Panc1 (cell line): ENCODE results near the gene HCN4. TPM values are rescaled to one million over a fixed set of nuclear protein-coding genes. Genes with fewer than 3 reads are reported as not detected.

Experiments
- ATAC-seq: fragments of 200-7000 bp; cut with Tn5 transposase; 2 replicates; pipeline ENCODE4 v1.9.1; 2020; ENCODE audit warnings: mild to moderate bottlenecking, moderate library complexity
- BruUV-seq: library from RNA; stranded (reverse); fragments of 400-500 nt; replicated peaks from 2 replicates; lab custom pipeline; 2021; lab: Mats Ljungman, UMichigan
- CTCF ChIA-PET: fragments of 300-600 bp; sonication (Branson Sonifier 250); formaldehyde crosslinking; loops from one replicate; lab custom pipeline; 2022; ENCODE audit warnings: antibody characterized with exemption; lab: Charles Lee
- POLR2A ChIA-PET: fragments of 300-600 bp; sonication (Branson Sonifier 250); formaldehyde crosslinking; loops from one replicate; lab custom pipeline; 2022; ENCODE audit warnings: antibody characterized with exemption; lab: Charles Lee
- DNase-seq: peaks from one replicate; pipeline ENCODE4 v3.0.0-alpha.2; 2010; ENCODE audit warnings: low read depth, low spot score
- H3K27ac ChIP-seq: 2 replicates; pipeline ENCODE4 v1.5.1; 2011; ENCODE audit warnings: mild to moderate bottlenecking, low read length, inconsistent platforms
- H3K27me3 ChIP-seq: fragments of 200-500 bp; sonication (Bioruptor generic); 2 replicates; pipeline ENCODE4 v1.6.0; 2014; ENCODE audit warnings: low read length, inconsistent platforms; ENCODE audit not compliant: control insufficient read depth, insufficient read depth
- H3K36me3 ChIP-seq: fragments of 200-500 bp; sonication (Bioruptor generic); 2 replicates; pipeline ENCODE4 v1.5.1; 2014; ENCODE audit warnings: inconsistent platforms, mild to moderate bottlenecking, low read length, moderate library complexity; ENCODE audit not compliant: control insufficient read depth, insufficient read depth
- H3K4me1 ChIP-seq: 2 replicates; pipeline ENCODE4 v1.5.1; 2011; ENCODE audit warnings: inconsistent platforms, mild to moderate bottlenecking, low read length, moderate library complexity; ENCODE audit not compliant: control insufficient read depth, insufficient read depth
- H3K4me3 ChIP-seq, 2 experiments: 2 replicates each; pipeline ENCODE4 v1.5.1; 2011 to 2012; ENCODE audit warnings: low read depth in 2 of 2, low read length in 2 of 2, mild to moderate bottlenecking in 2 of 2, inconsistent platforms in 1 of 2, moderate library complexity in 1 of 2
- H3K9me3 ChIP-seq: fragments of 200-500 bp; sonication (Bioruptor generic); 2 replicates; pipeline ENCODE4 v1.5.1; 2014; ENCODE audit warnings: low read depth, mild to moderate bottlenecking, inconsistent platforms, low read length, moderate library complexity; ENCODE audit not compliant: control insufficient read depth, insufficient read depth
- CTCF ChIP-seq: fragments of 450-650 bp; IDR thresholded peaks from 2 replicates; pipeline ENCODE4 v1.5.1; 2017; ENCODE audit warnings: mild to moderate bottlenecking
- POLR2AphosphoS5 ChIP-seq: IDR thresholded peaks from 2 replicates; pipeline ENCODE4 v1.6.1; 2012; ENCODE audit warnings: mild to moderate bottlenecking, low read depth, low read length, moderate library complexity
- REST ChIP-seq, 2 experiments: IDR thresholded peaks; 2 replicates each; pipeline ENCODE4 v1.6.1; 2011 to 2012; ENCODE audit warnings: low read depth in 2 of 2, control low read depth in 1 of 2, low read length in 1 of 2, mild to moderate bottlenecking in 1 of 2, moderate library complexity in 1 of 2; ENCODE audit not compliant: insufficient read depth in 1 of 2
- SIN3A ChIP-seq: IDR thresholded peaks from 2 replicates; pipeline ENCODE4 v1.6.1; 2012; ENCODE audit warnings: low read depth, mild to moderate bottlenecking, low read length, moderate library complexity, borderline replicate concordance; ENCODE audit not compliant: insufficient read depth
- TCF7L2 ChIP-seq: IDR thresholded peaks from 2 replicates; pipeline ENCODE4 v1.6.1; 2011; ENCODE audit warnings: mild to moderate bottlenecking, low read depth, low read length, inconsistent platforms
- in situ Hi-C: cut with HindIII; loops from 2 replicates; pipeline ENCODE4 v1.10.0; 2016; ENCODE audit warnings: low sequenced_read_pairs, low pct_unique_long_range_greater_than_20kb
- intact Hi-C: fragments of 100-400 bp; cut with micrococcal nuclease; formaldehyde crosslinking; loops from one replicate; pipeline ENCODE4 v1.10.0; 2022; ENCODE audit not compliant: unreplicated experiment
- total RNA-seq: library from RNA; stranded (reverse); gene quantifications from one replicate; pipeline ENCODE4 v1.2.1, GENCODE V29; 2021; ENCODE audit not compliant: unreplicated experiment

Gene HCN4
- total RNA-seq, 1 experiment from 2014 or later, result 0.15 TPM

- ChIA-PET CTCF (no interaction called here), POLR2A (no interaction called here)
- H3K36me3 ChIP-seq, result no peaks in the 10 kb centered on the region
- no peak overlapping the region for H3K27ac ChIP-seq
- intact Hi-C loops (no loop called here), in situ Hi-C loops (no loop called here)
- no peak overlapping the region for H3K4me3 ChIP-seq
- ATAC-seq (no peak), DNase-seq (no peak)
- peaks cover 8% of the 10 kb centered on the region for H3K4me1 ChIP-seq
- BruUV-seq, result no TSS peak
- H3K27me3 ChIP-seq, result no peaks in the 10 kb centered on the region
- H3K9me3 ChIP-seq, result no peaks in the 10 kb centered on the region
- TF ChIP-seq CTCF, result no peak
- TF ChIP-seq REST (IDR thresholded peaks at IDR 0.05; ENCODE audit: insufficient read depth in 1 of 2, low read depth in 2 of 2, low read length in 1 of 2), result no peak
- no peak for TF ChIP-seq TCF7L2
- no peak for TF ChIP-seq POLR2AphosphoS5
- no peak for TF ChIP-seq SIN3A
These were observed 18.2 kb upstream of the HCN4 start for GRCh38 chr15:73386886-73387506.

GRCh38 chr15:73386238-73386637 is 17.5 kb upstream of the HCN4 start:
- intact Hi-C loops, result no loop called here
- ChIA-PET POLR2A (no interaction called here), CTCF (no interaction called here)
- in situ Hi-C loops, result no loop called here
- ATAC-seq (no peak), DNase-seq (no peak)
- H3K27me3 ChIP-seq, result no peaks in the 10 kb centered on the region
- BruUV-seq, result no TSS peak
- H3K9me3 ChIP-seq, result no peaks in the 10 kb centered on the region
- H3K36me3 ChIP-seq, result no peaks in the 10 kb centered on the region
- H3K27ac ChIP-seq, result no peak overlapping the region
- TF ChIP-seq REST (IDR thresholded peaks at IDR 0.05; ENCODE audit: insufficient read depth in 1 of 2, low read depth in 2 of 2, low read length in 1 of 2) (no peak), CTCF (no peak), POLR2AphosphoS5 (no peak), SIN3A (no peak), TCF7L2 (no peak)
- no peak overlapping the region for H3K4me3 ChIP-seq
- peaks cover 8% of the 10 kb centered on the region for H3K4me1 ChIP-seq
